Activated CD4-positive, alpha-beta T cell treated with anti-CD3 and anti-CD28 coated beads for 24 hours (primary cell): ENCODE data around the gene GSS.

Experiments
- DNase-seq, 2 donors: peaks; one replicate each; pipeline ENCODE4 v3.0.0-alpha.2; 2020; ENCODE audit warnings: low read depth in 2 of 2

The GSS gene

GRCh38 chr20:34978092-34978744 is 22.6 kb upstream of the GSS start:
- DNase-seq, result no peak

DNA sequence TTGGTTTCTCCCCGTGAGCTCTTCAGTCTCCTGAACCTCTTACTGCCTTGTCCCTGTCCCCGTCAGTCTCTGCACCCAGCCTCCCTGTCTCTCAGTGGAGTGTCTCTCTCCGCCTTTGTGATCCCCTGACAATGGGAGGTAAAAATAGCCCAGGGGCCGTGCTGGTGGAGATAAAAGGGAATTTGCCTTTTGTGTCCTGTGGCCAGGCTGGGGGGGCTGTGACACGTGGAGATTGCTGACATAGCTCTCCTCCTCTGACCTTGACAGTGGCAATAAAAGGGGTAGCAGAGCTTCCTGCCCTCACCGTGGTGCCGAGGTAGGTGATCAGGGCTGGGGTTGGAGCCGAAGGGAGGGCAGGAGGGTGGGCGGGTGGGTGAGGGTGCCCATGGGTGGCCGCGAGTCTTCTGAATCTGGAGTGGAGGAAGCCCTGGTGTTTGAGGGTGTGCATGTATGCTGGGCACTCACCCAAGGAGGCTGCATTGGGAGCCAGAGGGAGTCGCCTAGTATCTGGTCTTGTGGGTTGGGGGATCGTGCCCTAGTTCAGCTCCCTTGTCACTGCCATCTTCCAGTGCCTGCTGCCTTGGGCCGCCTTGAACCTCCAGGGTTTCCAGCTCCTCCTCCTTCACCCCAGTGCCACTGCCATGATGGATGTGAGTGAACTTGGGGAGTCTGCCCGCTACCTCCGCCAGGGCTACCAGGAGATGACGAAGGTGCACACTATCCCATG is 21.9 kb upstream of the GSS start:
- no peak for DNase-seq

- DNase-seq, result no peak
Observed at GRCh38 chr20:34976286-34976685, 20.7 kb upstream of the GSS start.

DNA sequence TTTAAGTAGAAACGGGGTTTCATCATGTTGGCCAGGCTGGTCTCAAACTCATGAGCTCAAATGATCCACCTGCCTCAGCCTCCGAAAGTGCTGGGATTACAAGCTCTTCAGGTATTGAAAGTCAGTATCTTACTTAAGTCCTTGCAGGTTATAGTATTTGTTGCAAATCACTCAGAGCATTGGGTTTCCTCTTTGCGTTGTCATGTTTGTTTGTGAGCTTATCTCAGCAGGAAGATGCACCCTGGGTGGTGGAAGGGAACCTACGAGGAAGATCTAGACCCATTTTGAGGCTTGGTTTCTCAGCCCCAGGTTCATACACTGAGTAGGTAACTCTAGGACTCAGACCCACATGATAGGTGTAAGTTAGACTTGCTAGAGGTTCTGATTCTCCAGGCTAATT is 18.6 kb upstream of the GSS start:
- DNase-seq, result no peak

GRCh38 chr20:34971561-34972235 is 16.1 kb upstream of the GSS start:
- DNase-seq, result no peak

DNA sequence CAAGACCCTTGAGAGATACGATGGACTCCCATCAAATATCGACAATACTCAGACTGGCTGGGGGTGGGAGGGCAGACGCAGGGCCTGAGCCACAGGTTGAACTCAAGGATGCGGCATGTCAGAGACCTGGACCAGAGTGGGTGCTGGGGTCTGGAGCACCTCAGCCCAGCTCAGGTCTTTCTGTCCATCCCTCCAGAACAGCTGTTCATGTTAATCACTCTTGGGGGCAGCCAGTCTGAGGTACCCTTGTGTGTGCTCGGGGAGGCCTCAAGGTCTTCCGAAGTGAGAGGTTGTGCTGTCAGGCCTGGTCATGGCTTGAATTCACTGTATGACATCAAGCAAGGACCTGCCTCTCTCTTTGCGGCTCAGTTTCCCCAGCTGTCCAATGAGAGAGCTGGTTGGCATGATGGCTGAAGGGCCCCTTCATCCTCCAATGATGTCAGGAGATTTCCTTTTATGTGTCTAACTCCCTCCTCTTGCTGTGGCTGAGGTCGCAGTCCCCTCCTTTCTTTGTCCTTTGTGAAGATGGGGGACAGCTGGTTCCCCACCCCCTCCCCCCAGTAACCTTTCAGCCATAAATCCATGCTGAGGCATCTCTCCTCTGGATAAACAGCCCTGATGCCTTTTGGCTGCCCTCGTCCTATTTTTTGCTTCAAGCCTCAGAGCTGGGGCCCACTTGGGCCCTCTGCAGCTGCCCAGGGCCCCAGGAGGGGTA is 15.4 kb upstream of the GSS start:
- DNase-seq, result no peak

GRCh38 chr20:34970193-34970840 is 14.7 kb upstream of the GSS start:
- no peak for DNase-seq

GRCh38 chr20:34968042-34968775 is 12.6 kb upstream of the GSS start:
- DNase-seq, result no peak

- DNase-seq, result no peak
Observed at GRCh38 chr20:34967421-34967820, 11.8 kb upstream of the GSS start.

GRCh38 chr20:34965051-34965450 is 9.4 kb upstream of the GSS start:
- no peak for DNase-seq

DNA sequence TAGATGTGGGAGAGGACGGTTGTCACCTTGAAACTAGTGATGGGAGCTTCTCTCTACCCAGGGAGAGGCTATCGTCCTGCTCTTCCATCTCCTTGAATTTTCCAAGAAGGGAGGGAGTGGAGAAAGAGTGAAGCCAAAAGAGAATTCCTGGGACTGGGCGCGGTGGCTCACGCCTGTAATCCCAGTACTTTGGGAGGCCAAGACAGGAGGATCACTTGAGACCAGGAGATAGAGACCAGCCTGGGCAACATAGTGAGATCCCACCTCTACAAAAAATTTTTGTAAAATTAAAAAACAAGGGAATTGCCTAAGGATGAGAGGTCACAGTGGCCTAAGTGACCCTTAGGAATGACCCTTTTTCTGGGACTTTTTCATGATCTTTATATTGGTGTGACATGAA is 8.9 kb upstream of the GSS start:
- no peak for DNase-seq

- no peak for DNase-seq
Observed at GRCh38 chr20:34956751-34957472, 1.3 kb upstream of the GSS start.

DNA sequence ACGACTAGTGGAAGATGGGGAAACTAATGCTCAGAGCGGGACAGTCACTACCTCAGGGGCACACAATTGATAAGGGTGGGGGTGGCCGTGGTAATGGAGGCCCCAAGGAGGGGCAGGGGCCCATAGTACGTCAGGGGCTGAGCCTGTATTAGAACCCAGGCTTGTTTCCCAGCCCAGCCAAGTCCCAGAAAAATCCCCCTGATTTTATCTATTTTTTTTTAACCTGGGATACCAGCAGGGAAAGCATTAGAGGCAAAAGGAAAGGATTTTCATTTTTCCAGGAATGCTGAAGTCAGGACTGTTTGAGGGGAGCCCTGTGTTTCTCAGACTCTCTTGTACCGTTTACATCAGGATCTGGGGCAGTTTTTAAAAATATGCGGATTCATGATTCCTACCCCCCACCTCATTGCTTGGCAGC is 444 bp upstream of the GSS start:
- no peak for DNase-seq

DNA sequence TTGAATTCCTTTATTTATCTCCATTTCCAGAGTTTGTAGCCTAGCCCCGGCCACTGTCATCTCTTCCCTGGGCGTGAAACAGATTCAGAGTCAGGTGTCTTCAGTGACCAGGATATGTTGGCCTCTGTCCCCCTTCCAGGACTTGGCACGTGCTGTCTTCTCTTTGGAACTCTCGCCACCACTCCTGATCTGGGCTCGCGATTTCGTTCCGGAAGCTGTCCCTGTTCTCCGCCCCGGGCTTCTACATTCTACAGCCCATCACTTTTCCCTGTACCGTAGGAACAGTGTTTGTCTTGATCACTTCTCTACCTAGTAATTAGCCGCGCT is 739 bp downstream of the GSS start:
- DNase-seq, result no peak

DNA sequence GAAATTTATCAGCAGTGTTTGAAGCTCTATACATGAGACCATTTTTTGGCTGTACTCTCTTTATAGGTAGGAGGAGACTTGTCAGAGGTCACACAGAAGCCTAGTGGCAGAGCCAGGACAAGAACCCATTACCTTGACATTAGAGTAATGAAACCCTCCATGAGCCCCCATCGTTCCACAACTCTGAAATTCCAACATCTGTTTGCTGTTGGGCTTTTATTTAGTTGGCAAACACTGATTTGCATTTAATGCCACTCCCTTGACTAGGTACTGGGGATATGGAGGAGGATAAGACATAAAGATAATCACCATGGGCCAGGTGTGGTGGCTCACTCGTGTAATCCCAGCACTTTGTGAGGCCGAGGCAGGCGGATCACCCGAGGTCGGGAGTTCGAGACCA is 1.6 kb downstream of the GSS start:
- DNase-seq, result no peak

DNA sequence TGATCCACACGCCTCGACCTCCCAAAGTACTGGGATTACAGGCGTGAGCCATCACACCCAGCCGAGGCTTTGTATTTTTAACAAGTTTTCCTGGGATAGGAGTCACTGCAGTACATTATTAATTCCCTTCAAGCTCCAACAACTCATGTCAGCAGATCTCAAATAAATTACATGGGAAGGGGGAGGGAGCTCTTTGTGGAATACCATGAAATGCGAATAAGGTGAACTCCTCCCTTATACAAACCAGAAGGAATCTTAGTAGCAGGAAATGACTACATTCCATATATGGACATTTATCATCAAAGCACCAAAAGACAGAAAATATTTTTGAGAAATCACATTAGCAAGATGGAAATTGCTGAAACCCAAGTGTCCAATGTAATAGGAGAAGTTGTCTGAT is 2.9 kb downstream of the GSS start:
- no peak for DNase-seq

GRCh38 chr20:34951652-34952051 is 4.0 kb downstream of the GSS start:
- DNase-seq, result no peak

- DNase-seq, result no peak
Observed at GRCh38 chr20:34951252-34951651, 4.4 kb downstream of the GSS start.

DNA sequence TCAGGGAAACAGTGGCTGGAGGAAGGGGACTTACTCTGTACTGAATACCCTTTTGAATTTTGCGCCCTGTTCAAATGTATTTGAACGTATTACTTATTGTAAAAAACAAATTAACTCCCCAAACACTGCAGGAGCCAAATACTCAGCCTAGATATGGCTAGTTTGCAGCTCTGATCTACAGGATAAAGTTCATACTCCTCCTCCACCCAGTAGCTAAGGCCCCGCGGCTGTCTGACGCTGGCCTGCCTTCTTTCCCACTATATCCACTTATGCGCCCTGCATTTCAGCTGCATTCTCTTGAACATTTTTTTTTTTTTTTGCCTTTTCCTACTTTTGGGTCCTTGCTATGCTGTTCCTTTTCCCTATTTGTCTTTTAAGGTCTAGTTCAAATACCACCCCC is 6.5 kb downstream of the GSS start:
- DNase-seq, result no peak

- no peak for DNase-seq
Observed at GRCh38 chr20:34948030-34948429, 7.6 kb downstream of the GSS start.

DNA sequence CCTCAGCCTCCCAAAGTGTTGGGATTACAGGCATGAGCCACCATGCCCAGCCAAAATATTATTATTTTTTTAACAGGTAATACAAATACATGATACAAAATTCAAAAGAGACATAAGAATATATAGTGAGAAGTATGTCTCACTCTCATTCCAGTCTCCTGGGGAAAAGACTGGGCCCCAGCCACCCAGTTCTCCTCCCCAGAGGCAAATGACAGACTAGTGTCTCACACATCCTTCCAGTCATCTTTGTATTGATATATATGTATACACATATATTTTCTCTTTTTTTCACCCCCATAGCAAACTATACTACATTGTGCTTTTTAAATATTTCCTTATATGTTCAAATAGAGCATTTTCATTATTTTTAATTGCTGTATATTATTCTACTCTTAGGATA is 8.3 kb downstream of the GSS start:
- no peak for DNase-seq
